ENCODE results near the gene ALKBH8. TPM values are rescaled to one million over a fixed set of nuclear protein-coding genes. Genes with fewer than 3 reads are reported as not detected.
"Not testable (repeated sequence)": the region's sequence is repeated elsewhere in the genome, so short reads cannot be mapped to it uniquely, and the experiment has no call there.

Gene ALKBH8
- total RNA-seq, 1 donor from 2014 or later: 6.4 TPM

DNA sequence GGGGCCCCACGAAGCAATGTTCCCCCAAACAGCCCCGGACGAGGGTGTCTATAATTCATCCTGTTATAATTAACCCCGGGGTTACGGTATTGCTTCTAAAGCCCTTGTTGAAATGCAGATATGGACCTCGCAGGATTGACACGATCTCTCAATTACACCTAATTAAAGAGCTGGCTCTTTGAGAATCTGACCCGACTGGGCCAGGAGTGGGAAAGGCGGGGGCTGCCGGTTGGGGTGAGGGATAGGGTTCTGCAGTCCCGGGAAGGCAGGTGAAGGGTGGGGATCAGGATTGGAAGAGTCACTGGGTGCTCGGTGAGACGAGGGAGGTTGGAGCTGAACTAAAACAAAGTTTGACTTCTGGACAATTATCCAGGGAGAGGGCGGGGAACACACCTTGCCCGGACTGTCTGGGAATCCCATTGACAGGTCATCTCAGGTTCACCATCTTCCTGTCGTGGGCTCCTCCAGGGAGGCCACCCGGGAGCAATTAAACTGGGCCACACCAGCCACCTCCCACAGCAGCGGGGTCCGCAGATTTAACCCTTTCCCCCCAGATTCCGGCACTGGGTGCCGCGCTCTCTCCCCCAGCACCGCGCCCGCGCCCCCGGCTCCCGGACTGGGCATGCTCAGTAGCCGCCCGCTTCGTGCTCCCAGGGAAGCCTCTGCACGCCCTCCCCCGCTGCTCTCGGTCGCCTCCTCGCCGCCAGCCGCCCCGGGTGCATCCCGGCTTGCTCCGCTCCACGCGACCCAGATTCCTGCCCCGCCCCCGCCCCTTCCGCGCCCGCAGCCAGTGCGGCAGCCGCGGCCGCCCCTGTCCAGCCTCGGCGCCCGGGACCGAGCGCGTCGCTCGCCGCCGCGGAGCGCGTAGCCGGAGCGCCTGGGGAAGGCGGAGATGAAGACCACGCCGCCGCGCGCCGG, 25.2 kb upstream of the ALKBH8 start, which contains the start of gene ELMOD1:
TSS of gene ELMOD1 (plus strand) at position 688 of the 918 bp plus-strand sequence. CDS start 27,043 bp downstream, outside the sequence.
- peak within 1 kb of the TSS; percentile 91 for H3K4me3 Mint-ChIP-seq (ENCODE audit: unreplicated experiment)
- peaks cover 11% of the 10 kb centered on the region for H3K4me1 Mint-ChIP-seq (ENCODE audit: low read depth, unreplicated experiment)
- no peaks in the 10 kb centered on the region for H3K36me3 Mint-ChIP-seq (ENCODE audit: unreplicated experiment)
- no peak within 1 kb of the TSS for H3K27ac Mint-ChIP-seq (ENCODE audit: unreplicated experiment)
- peaks cover 25% of the 10 kb centered on the region for H3K27me3 Mint-ChIP-seq (ENCODE audit: unreplicated experiment)
- TF ChIP-seq, protein P1, sequence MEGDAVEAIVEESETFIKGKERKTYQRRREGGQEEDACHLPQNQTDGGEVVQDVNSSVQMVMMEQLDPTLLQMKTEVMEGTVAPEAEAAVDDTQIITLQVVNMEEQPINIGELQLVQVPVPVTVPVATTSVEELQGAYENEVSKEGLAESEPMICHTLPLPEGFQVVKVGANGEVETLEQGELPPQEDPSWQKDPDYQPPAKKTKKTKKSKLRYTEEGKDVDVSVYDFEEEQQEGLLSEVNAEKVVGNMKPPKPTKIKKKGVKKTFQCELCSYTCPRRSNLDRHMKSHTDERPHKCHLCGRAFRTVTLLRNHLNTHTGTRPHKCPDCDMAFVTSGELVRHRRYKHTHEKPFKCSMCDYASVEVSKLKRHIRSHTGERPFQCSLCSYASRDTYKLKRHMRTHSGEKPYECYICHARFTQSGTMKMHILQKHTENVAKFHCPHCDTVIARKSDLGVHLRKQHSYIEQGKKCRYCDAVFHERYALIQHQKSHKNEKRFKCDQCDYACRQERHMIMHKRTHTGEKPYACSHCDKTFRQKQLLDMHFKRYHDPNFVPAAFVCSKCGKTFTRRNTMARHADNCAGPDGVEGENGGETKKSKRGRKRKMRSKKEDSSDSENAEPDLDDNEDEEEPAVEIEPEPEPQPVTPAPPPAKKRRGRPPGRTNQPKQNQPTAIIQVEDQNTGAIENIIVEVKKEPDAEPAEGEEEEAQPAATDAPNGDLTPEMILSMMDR (IDR thresholded peaks at IDR 0.05; ENCODE audit: partially characterized antibody, unreplicated experiment): no peak
- peaks cover 9% of the 10 kb centered on the region for H3K9me3 Mint-ChIP-seq (ENCODE audit: unreplicated experiment)
- DNase-seq: peak; percentile 83

- no peaks in the 10 kb centered on the region for H3K36me3 Mint-ChIP-seq (ENCODE audit: unreplicated experiment)
Measured at GRCh38 chr11:107587306-107587979, 21.9 kb upstream of the ALKBH8 start.

DNA sequence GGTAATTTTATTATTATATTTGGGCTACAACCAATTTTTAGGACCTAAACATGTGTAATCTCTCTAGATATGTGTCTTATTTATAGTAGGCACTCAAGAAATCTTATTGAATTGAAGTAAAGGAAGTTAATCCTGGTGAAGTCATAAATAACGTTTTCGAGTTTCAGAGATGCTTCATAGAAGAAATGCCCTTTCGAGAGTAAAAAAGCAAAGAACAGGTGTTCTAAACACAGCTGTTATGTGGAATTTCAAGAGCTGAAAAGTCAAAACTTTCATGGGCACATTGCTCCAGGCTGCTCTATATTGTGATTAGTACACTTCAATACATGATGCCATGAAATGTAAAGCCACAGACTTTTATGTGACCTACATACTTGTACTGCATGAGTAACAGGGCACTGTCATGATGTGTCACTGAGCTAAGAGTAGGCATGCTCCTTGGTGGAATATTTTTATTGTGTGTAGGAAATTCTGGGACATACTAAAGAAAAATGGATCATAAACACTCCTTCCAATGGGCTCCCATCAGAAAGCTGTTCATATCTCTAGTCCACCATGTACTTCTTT, 18.2 kb upstream of the ALKBH8 start:
- peaks cover 3% of the 10 kb centered on the region for H3K27me3 Mint-ChIP-seq (ENCODE audit: unreplicated experiment)
- H3K4me3 Mint-ChIP-seq (ENCODE audit: unreplicated experiment): no peak overlapping the region

More at GRCh38 chr11:107587306-107587979, 21.9 kb upstream of the ALKBH8 start:
- TF ChIP-seq, protein P1 (IDR thresholded peaks at IDR 0.05; ENCODE audit: partially characterized antibody, unreplicated experiment): no peak
- H3K27me3 Mint-ChIP-seq (ENCODE audit: unreplicated experiment): peaks cover 20% of the 10 kb centered on the region
- no peak overlapping the region for H3K27ac Mint-ChIP-seq (ENCODE audit: unreplicated experiment)
- no peak overlapping the region for H3K4me3 Mint-ChIP-seq (ENCODE audit: unreplicated experiment)
- DNase-seq: no peak
- H3K9me3 Mint-ChIP-seq (ENCODE audit: unreplicated experiment): peaks cover 9% of the 10 kb centered on the region
- H3K4me1 Mint-ChIP-seq (ENCODE audit: low read depth, unreplicated experiment): peaks cover 7% of the 10 kb centered on the region

GRCh38 chr11:107581147-107581546, 15.6 kb upstream of the ALKBH8 start:
- no peak for DNase-seq
- no peak overlapping the region for H3K4me3 Mint-ChIP-seq (ENCODE audit: unreplicated experiment)
- H3K4me1 Mint-ChIP-seq (ENCODE audit: low read depth, unreplicated experiment): no peaks in the 10 kb centered on the region
- no peaks in the 10 kb centered on the region for H3K9me3 Mint-ChIP-seq (ENCODE audit: unreplicated experiment)
- TF ChIP-seq, protein P1 (IDR thresholded peaks at IDR 0.05; ENCODE audit: partially characterized antibody, unreplicated experiment): no peak
- H3K27ac Mint-ChIP-seq (ENCODE audit: unreplicated experiment): no peak overlapping the region
- H3K27me3 Mint-ChIP-seq (ENCODE audit: unreplicated experiment): no peaks in the 10 kb centered on the region
- H3K36me3 Mint-ChIP-seq (ENCODE audit: unreplicated experiment): no peaks in the 10 kb centered on the region

More for the DNA sequence above, 18.2 kb upstream of the ALKBH8 start:
- TF ChIP-seq, protein P1 (IDR thresholded peaks at IDR 0.05; ENCODE audit: partially characterized antibody, unreplicated experiment): no peak
- no peak for DNase-seq
- H3K36me3 Mint-ChIP-seq (ENCODE audit: unreplicated experiment): no peaks in the 10 kb centered on the region
- H3K4me1 Mint-ChIP-seq (ENCODE audit: low read depth, unreplicated experiment): no peaks in the 10 kb centered on the region
- no peak overlapping the region for H3K27ac Mint-ChIP-seq (ENCODE audit: unreplicated experiment)
- H3K9me3 Mint-ChIP-seq (ENCODE audit: unreplicated experiment): no peaks in the 10 kb centered on the region

GRCh38 chr11:107579169-107579568, 13.6 kb upstream of the ALKBH8 start:
- H3K4me3 Mint-ChIP-seq (ENCODE audit: unreplicated experiment); H3K36me3 Mint-ChIP-seq (ENCODE audit: unreplicated experiment); H3K4me1 Mint-ChIP-seq (ENCODE audit: low read depth, unreplicated experiment); H3K9me3 Mint-ChIP-seq (ENCODE audit: unreplicated experiment); H3K27me3 Mint-ChIP-seq (ENCODE audit: unreplicated experiment); H3K27ac Mint-ChIP-seq (ENCODE audit: unreplicated experiment); DNase-seq: not testable (repeated sequence)

Measured in glutamatergic neuron (in vitro differentiated cells).